ENCODE measurements around the gene SOX18.

- no peak for TF ChIP-seq CTCF (IDR thresholded peaks at IDR 0.05)
- no peak for TF ChIP-seq POLR2AphosphoS5 (IDR thresholded peaks at IDR 0.05)
Measured at GRCh38 chr20:64050261-64051032, 1.0 kb upstream of the SOX18 start.
